Large intestine (tissue), 3 donors: ENCODE data around the gene KIAA1671. TPM values are rescaled to one million over a fixed set of nuclear protein-coding genes. Genes with fewer than 3 reads are reported as not detected.

Source experiments
- DNase-seq, 2 donors: peaks; one replicate each; pipeline versions ENCODE4 v3.0.0 to v3.0.0-alpha.2; 2013
- H3K27ac ChIP-seq: one replicate; pipeline ENCODE4 v1.5.1; 2013; ENCODE audit warnings: low read length
- H3K27me3 ChIP-seq: 2 replicates; pipeline ENCODE4 v1.6.1; 2013; ENCODE audit warnings: low read length; ENCODE audit not compliant: control insufficient read depth, insufficient read depth
- H3K36me3 ChIP-seq: 2 replicates; pipeline ENCODE4 v1.6.1; 2013; ENCODE audit warnings: low read length; ENCODE audit not compliant: control insufficient read depth, insufficient read depth
- H3K4me1 ChIP-seq: one replicate; pipeline ENCODE4 v1.6.1; 2013; ENCODE audit warnings: low read length; ENCODE audit not compliant: control insufficient read depth, insufficient read depth
- H3K4me3 ChIP-seq: one replicate; pipeline ENCODE4 v1.5.1; 2013; ENCODE audit warnings: low read length
- H3K9me3 ChIP-seq: one replicate; pipeline ENCODE4 v1.6.1; 2013; ENCODE audit warnings: mild to moderate bottlenecking, low read depth, low read length, moderate library complexity; ENCODE audit not compliant: control insufficient read depth
- whole genome bisulfite sequencing: methylation state at CpG from one replicate; pipeline ENCODE4 v1.1.5; 2013; ENCODE audit warnings: low lambda C conversion rate; ENCODE audit not compliant: insufficient coverage; 5-methylcytosine and 5-hydroxymethylcytosine counted together
- polyA plus RNA-seq: library from polyadenylated mRNA; unstranded; fragments of 120-200 nt; gene quantifications from one replicate; pipeline ENCODE4 v1.2.1, GENCODE V29; 2013

Gene KIAA1671
- polyA plus RNA-seq, 1 donor: 25.0 TPM

DNA sequence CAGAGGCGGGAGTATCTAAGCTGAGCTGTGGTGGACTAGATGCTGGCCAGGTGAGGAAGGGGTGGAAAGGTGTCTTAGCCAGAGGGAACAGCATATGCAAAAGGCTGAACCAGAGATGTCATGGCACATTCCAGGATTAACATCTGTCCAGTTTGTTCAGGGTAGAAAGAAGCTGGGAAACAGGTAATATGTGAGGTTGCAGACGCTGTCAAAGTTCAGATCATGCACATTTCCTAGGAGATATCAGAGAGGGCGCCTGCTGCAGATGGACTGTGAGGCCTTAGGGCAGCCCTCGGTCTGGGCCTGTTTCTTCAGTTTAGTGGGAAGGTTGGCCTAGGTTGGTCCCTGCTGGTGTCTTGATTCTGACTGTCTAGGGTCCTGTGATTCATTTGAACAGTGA is 149.5 kb downstream of the KIAA1671 start:
- H3K4me3 ChIP-seq: no peak overlapping the region
- no peaks in the 10 kb centered on the region for H3K36me3 ChIP-seq
- H3K9me3 ChIP-seq: no peaks in the 10 kb centered on the region
- H3K27ac ChIP-seq: no peak overlapping the region
- DNase-seq: no peak
- no peaks in the 10 kb centered on the region for H3K27me3 ChIP-seq
- no CpG with 5 or more reads among the region's 4 CpGs for WGBS
- no peaks in the 10 kb centered on the region for H3K4me1 ChIP-seq

DNA sequence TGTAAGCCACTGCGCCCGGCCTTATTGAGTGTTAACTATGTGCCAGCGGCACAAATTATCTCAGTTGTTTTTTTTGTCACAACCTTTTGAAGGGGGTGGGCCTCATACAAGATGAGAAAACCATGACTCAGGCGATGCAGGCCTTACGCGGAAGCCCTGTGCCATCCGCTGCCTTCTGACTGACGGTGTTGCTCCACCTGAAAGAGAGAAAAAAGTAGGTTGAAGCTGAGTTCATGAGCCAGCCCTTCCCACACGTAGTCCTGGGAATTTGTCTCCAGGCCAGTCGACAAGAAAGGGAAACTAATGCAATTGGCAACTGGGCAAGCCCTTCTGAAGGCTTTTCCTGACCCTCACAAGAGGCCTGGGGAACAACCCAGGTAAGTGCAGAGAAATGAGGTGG is 150.2 kb downstream of the KIAA1671 start:
- Histone ChIP-seq H3K9me3 (no peaks in the 10 kb centered on the region), H3K4me1 (no peaks in the 10 kb centered on the region), H3K4me3 (no peak overlapping the region), H3K27me3 (no peaks in the 10 kb centered on the region), H3K27ac (no peak overlapping the region), H3K36me3 (no peaks in the 10 kb centered on the region)
- WGBS: no CpG with 5 or more reads among the region's 10 CpGs
- no peak for DNase-seq

DNA sequence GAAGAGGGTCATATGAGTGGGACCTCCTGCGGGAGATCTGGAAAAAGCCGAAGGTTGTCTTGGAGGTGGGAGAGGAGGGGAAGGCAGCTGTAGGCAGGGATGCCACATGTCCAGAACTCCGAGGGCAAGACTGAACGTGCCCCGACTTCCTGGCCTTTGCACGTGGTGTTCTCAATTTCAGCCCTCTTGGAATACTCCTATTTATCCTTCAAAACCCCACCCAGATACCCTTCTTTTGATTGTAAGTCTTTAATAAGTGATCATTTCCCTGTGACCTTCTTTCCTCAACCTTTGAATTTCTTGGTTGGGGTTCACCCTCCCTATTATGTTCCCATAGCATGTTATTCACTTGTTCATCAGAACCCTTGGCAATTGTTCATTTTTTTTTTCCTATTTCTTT is 151.9 kb downstream of the KIAA1671 start:
- no CpG with 5 or more reads among the region's 6 CpGs for WGBS
- Histone ChIP-seq H3K4me1 (no peaks in the 10 kb centered on the region), H3K36me3 (peaks cover 3% of the 10 kb centered on the region), H3K4me3 (no peak overlapping the region), H3K27ac (no peak overlapping the region), H3K27me3 (no peaks in the 10 kb centered on the region), H3K9me3 (no peaks in the 10 kb centered on the region)
- DNase-seq: no peak

DNA sequence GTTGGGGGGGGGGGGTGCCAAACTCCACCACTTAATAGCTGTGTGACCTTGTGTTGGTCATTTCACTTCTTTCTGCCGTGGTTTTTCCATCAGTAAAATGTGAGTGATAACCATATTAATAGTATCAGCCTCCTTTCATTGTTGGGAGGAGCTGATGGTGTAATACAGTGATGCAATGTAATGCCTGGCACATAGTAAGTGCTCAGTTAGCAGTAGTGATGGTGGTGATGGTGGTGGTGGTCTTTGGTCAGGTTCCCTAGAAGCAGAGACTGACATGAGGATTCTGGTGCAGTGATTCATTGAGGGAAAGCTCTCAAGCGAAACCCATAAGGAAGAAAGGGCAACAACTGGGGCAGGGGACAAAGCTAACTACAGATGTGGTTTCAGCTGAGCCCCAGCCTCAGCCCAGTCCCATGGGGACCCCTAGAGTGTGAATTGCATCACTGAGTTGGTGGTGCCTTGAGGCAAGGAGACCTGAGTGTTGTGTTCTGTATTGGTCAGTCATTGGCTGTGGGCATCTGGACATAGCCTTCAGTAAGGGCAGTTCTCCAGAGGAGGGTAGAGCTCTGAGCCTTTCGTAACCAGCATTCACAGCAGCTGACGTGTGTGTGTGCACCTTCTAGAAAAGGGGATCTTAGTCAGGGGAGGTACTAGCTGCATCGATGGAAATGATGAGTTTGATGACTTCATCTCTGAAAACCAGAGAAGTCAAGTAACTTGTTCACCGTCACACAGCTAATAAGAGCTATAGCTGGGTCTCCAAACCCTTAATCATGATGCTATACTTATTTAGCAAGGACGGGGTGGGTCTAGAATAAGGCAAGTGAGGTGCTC is 153.5 kb downstream of the KIAA1671 start:
- no peak overlapping the region for H3K4me3 ChIP-seq
- WGBS: no CpG with 5 or more reads among the region's 7 CpGs
- DNase-seq: no peak

DNA sequence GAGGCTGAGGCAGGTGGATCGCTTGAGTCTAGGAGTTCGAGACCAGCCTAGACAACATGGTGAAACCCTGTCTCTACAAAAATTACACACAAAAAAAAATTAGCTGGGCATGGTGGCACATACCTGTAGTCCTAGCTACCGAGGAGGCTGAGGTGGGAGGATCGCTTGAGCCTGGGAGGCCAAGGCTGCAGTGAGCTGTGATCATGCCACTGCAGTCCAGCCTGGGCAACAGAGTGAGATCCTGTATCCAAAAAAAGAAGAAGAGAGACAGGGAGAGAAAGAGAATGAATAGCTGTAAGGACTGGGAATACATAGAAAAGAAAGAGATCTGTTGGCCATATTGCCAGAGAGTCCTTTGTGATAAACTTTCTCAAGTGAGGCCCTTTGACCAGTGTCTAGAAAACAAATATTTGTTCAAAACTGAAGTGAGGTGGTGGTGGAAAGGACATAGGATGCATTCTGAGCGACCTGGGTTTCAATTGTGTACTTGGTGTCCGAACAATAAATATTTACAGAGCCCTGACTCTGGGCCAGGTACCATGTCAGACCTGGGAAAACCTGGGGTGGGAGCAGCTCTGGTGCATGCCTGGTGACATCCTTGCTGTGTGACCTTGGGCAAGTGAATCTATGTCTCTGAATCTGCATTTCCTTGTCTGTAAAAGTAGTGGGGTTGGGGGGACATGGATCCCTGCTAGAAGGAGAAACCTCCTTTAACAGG is 157.5 kb downstream of the KIAA1671 start:
- H3K4me1 ChIP-seq: peaks cover 11% of the 10 kb centered on the region
- no peaks in the 10 kb centered on the region for H3K9me3 ChIP-seq
- no CpG with 5 or more reads among the region's 6 CpGs for WGBS
- no peaks in the 10 kb centered on the region for H3K27me3 ChIP-seq
- H3K27ac ChIP-seq: no peak overlapping the region
- no peak overlapping the region for H3K4me3 ChIP-seq
- peaks cover 9% of the 10 kb centered on the region for H3K36me3 ChIP-seq
- DNase-seq: no peak

More for the DNA sequence above, 153.5 kb downstream of the KIAA1671 start:
- H3K27me3 ChIP-seq: no peaks in the 10 kb centered on the region
- H3K9me3 ChIP-seq: no peaks in the 10 kb centered on the region
- no peak overlapping the region for H3K27ac ChIP-seq
- peaks cover 4% of the 10 kb centered on the region for H3K4me1 ChIP-seq
- H3K36me3 ChIP-seq: peaks cover 3% of the 10 kb centered on the region

DNA sequence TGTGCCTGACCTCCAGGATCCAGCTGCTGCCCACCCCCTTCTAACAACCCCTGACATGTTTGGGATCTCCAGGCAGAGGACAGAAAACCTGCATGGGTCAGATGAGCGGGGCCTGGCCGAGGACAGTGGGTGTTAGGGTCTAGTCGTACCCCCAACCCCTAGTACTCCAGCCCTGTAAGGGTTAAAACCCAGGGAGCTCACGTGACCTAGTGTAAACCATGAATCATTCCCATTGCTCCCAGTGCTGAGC is 158.0 kb downstream of the KIAA1671 start:
- Histone ChIP-seq H3K27me3 (no peaks in the 10 kb centered on the region), H3K4me1 (peaks cover 11% of the 10 kb centered on the region), H3K36me3 (peaks cover 9% of the 10 kb centered on the region), H3K4me3 (peak overlapping the region; percentile 61), H3K9me3 (no peaks in the 10 kb centered on the region), H3K27ac (no peak overlapping the region)
- DNase-seq: no peak
- no CpG with 5 or more reads among the region's 4 CpGs for WGBS

DNA sequence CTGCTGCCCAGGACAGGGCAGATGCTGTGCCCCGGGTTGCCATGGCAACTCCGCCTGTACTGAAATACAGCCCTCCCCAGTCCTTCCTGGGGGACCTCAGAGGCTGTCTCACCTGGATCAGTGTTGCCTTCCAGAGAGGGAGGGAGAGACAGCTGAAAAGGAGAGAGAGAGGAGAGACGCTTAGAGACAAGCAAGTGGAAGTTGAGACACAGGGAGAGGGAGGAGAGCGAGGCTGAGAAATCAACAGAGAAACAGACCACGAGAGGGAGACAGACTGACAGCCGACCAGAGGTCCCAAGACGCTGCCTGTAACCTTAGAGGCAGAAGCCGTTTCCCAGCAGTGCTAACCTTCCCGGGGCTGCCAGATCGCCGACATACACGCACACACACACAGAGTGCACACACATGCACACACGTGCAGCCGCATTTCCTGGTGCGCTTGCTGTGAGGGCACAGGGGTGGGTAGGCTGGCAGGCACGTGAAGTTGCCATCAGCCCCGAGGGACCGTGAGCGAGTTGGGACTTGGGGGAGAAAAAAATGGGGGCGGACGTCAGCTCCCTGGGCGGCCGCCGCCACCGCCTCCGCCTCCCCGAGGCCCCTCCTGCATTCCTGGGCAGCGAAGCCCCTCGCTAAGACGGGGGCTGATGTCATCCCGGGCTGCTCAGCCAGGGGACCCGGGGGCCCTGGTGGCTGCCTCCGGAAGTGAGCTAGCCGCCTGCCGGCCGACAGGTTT is 158.5 kb downstream of the KIAA1671 start:
- Histone ChIP-seq H3K4me1 (peaks cover 11% of the 10 kb centered on the region), H3K36me3 (peaks cover 9% of the 10 kb centered on the region)

GRCh38 chr22:25111579-25112517 is 159.3 kb downstream of the KIAA1671 start:
- Histone ChIP-seq H3K4me3 (peak overlapping the region; percentile 61), H3K27me3 (no peaks in the 10 kb centered on the region), H3K4me1 (peaks cover 11% of the 10 kb centered on the region), H3K27ac (peak overlapping the region; percentile 67), H3K9me3 (no peaks in the 10 kb centered on the region), H3K36me3 (peaks cover 9% of the 10 kb centered on the region)
- no CpG with 5 or more reads among the region's 35 CpGs for WGBS
- peak; percentile 19 to 57 for DNase-seq

More for the DNA sequence above, 158.5 kb downstream of the KIAA1671 start:
- H3K9me3 ChIP-seq: no peaks in the 10 kb centered on the region
- H3K27me3 ChIP-seq: no peaks in the 10 kb centered on the region
- peak overlapping the region; percentile 61 for H3K4me3 ChIP-seq
- H3K27ac ChIP-seq: peak overlapping the region; percentile 67
- WGBS: no CpG with 5 or more reads among the region's 36 CpGs
- peak; percentile 71 to 89 for DNase-seq

GRCh38 chr22:25112538-25113253 is 160.2 kb downstream of the KIAA1671 start:
- no CpG with 5 or more reads among the region's 20 CpGs for WGBS
- Histone ChIP-seq H3K4me3 (no peak overlapping the region), H3K9me3 (no peaks in the 10 kb centered on the region), H3K27ac (no peak overlapping the region), H3K27me3 (no peaks in the 10 kb centered on the region), H3K36me3 (peaks cover 9% of the 10 kb centered on the region), H3K4me1 (peaks cover 11% of the 10 kb centered on the region)
- no peak for DNase-seq
